ENCODE data around the gene POLE3.

- no peak for TF ChIP-seq POLR2A (IDR thresholded peaks at IDR 0.05)
- no peak for TF ChIP-seq CTCF (IDR thresholded peaks at IDR 0.05)
Observed at GRCh38 chr9:113403646-113404045, 6.8 kb downstream of the POLE3 start.
